Measurements from ENCODE around the gene EIF2S1.
"Not testable (repeated sequence)": the region's sequence is repeated elsewhere in the genome, so short reads cannot be mapped to it uniquely, and the experiment has no call there.

Gene EIF2S1

DNA sequence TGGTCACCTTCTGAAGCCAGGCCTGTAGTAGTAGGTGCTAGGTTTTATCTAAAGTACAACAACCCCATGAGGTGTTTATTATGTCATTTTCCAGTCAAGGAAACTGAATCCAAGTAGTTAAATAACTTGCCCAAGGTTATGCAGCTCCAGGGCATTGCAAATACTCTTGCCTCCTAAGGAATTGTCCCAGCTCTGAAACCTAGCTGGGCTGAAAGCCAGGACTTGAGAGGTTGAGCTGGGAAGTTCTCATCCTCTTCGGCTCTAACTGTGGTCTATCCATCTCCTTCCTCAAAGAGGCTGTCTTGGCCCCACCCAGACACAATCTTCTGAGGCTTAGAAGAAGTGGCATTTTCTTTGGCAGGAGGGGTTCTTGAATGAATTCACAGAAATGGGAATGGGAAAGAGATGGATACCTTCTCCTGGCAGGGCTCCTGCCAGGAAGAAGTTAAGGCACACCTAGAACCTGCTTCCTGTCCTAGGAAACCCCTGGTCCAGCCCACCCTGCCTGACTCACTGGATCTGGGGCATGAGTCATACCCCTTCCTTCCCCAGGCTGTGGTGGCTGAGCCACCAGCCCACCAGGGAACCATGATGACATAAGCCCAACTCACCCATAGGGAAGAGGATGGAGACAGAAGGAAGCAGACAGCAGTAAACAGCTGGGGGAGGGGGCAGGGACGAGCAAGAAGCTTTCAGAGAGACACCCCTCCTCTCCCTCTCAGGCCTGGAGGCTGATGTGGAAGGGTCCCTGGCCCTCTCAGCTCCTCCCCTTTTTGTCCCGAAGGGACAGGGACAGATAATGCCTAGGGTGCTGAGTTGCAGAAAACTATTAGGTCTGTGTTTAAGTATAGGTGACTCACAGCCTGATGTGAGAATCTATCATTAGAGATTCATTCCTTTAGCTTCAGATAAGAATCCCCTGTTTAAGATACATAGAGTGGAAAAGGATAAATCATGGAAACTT is 54.0 kb downstream of the EIF2S1 start:
- DNase-seq: peak; percentile 67

DNA sequence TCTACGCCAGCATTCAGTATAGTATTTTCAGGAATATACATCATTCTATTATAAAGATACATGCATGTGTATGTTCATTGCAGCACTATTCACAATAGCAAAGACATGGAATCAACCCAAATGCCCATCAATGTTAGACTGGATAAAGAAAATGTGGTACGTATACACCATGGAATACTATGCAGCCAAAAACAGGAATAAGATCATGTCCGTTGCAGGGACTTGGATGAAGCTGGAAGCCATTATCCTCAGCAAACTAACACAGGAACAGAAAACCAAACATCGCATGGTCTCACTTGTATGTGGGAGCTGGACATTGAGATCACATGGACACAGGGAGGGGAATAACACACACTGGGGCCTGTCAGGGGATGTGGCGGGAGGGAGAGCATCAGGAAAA is 55.5 kb downstream of the EIF2S1 start:
- DNase-seq: not testable (repeated sequence)

DNA sequence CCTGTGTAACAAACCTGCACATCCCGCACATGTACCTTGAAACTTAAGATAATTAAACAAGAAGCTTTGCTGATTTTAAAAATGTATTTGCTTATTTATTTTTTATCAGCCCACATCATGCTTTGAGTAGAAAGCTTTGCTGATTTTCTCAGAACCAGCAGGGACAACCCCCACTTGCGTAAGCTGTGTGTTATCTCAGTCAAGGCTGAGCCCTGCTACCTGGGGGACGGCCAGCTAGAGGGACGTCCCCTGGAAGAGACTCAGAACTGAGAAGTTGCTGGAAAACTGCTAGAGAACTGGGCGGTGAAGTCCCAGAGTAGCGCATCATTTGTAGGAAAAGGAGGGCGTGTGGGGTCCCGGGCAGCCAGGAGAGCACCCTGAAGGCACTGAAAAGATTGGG is 56.0 kb downstream of the EIF2S1 start:
- no peak for DNase-seq

DNA sequence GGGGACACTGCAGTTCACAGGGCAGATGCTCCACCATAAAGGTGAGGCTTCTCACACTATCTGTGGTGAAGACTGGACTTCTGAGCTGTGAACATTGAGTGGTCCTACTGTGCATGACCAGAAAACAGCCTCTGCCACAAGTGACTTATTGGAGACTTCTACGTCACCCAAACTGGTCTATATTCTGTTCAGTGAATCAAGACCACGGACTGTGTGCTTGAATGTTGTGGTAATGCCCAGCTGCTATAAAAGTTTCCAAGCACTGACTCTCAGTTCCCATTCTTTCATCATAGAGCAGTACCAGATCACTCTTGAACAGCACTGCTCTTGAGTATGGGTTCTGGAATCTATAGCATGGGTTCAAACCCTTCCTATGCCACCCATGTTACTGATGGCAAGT is 56.7 kb downstream of the EIF2S1 start:
- DNase-seq: no peak

DNA sequence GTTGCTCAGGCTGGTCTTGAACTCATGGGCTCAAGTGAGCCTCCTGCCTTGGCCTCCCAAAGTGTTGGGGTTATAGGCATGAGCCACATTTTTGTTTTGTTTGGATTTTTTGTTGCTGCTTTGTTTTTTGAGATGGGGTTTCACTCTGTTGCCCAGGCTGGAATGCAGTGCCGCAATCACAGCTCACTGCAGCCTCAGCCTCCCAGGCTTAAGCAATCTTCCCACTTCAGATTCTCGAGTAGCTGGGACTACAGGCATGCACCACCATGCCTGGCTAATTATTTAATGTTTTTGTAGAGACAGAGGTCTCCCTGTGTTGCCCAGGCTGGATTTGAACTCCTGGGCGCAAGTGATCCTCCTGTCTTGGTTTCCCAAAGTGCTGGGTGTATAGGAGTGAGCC is 57.5 kb downstream of the EIF2S1 start:
- DNase-seq: no peak

DNA sequence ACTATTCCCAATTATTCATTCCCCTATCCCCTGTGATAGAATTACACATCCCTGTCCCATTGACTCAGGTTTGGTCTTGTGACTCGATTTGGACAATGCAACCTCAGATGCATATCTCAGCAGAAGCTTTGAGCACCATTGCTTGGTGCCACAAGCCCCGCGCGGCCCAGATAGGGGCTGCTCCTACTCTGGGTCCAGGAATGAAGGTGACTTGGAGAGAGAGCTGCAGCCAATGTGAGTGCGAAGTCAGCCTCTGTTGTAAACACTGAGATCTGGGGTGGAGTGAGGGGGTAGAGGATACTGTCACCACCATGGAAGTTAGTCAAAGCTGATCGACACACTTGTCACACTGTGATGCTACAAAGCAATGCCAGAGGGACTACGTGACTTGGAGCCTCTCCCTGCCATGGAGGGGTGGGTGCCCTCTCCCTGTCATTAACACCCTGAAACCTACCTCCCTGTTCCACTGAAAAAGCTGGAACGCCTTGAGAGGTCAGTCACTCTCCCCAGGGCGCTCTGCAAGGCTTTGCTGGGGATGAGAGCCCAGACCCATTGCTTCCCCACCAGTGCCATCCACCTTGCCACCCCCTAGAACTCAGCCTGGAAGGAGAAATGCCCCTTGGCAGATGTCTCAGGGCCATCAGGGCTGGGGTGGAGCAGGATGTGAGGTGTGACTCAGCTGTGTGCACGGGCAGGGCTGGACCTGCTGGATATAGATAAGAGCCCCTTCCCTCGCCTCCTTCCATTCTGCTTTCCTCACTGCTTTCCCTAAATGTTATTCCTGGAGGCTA is 58.5 kb downstream of the EIF2S1 start:
- DNase-seq: no peak

DNA sequence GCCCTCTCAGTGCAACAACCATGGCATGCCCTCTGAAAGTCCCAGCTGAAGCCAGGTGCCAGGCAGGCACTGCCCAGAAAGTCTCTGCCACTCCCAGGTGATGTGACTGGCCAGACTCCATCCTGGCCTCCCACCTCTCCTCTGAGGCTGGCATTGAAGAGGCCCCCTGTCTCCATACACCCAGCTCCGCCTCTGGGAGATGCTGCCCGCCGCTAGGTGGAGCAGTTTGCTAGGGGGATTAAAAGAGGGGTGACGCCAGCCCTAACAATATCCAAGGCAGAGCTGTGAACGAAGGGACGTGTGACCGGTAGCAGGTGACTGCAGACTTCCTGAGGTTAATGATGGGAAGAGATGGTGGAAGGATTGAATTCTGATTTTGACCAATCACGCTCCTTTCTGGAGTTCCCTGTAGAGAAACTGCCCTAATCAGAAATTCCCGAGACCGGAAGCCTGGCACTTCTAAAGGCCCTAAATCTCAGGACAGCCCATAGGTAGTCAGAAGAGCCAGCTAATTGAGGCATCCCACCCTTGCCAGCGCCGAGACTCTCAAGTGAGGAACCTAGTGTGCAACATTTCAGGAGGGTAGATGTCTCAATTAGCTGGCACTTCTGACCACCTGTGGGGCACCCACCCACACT is 60.1 kb downstream of the EIF2S1 start:
- peak; percentile 65 for DNase-seq

DNA sequence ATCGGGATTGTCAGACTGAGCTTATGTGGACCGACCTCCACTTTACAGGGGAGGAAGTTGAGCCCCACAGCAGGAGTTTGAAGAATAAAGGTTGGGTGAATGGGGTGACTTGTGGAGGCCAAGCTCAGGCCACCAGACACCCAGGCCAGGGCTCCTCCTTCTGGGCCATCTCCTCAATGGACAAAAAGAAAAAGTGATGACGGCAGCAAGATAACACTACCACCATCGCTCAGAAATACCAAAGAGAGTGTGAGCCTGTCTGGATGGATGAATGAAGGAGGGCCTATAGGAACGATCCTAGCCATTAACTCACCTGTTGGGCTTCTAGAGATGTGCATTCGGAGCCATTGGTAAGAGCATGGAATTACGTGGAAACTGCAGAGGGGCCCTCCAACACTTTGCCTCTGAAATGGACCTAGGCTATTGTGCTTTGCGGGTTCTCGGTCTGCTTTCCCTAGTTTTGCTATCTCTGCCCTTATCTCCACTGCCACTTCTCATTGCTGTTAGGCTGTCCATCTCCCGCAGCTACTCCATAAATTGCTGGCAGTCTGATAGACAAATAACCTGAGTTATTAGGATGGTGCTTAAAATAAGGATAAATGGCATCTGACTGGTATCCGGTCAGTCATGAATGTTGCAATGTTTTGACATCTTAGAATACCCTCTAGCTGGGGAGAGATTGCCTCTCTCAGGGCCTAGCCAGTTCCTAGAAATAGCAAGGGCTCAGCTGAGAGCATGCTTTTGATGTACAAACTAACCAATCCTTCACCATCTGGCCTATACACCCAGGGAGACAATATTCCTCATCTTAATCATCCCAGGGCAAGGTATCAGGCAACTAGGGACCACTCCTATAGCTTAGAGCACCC is 61.5 kb downstream of the EIF2S1 start:
- no peak for DNase-seq

DNA sequence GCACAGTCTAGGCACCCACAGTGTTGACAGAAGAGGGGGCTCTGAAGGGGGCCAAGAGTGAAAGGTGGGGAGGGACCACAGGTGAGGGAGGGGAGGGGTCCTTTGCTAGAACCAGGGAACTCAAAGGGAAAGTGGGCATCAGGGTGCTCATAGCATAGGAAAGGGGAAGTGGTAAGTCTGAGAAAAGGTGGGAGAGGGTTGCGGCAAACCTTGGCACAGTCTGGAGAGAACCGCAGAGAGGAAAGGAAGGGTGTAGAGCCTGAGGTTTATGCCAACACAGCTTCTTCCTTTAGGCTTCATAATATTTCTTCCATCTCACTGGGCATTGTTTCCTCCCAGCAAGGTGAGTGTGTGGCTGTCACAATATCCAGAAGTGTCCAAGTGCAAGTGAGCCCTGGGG is 63.3 kb downstream of the EIF2S1 start:
- DNase-seq: no peak

DNA sequence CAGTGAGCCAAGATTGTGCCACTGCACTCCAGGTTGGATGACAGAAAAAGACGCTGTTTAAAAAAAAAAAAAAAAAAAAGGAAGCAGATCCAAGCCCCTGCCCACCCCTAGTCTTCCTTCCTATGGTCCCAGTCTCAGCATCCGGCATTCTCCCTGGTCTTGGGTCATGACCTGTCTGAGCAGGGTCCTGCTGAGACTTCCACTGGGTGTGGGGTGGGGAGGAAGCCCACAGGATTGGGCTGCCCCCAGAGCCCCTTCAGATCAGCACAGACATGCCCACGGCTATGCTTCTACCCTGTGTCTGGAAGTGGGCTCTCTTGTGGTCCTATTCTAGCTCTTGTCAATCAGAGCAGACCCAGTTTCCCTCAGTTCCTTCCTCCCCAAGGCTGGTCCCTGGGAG is 64.4 kb downstream of the EIF2S1 start:
- no peak for DNase-seq

DNA sequence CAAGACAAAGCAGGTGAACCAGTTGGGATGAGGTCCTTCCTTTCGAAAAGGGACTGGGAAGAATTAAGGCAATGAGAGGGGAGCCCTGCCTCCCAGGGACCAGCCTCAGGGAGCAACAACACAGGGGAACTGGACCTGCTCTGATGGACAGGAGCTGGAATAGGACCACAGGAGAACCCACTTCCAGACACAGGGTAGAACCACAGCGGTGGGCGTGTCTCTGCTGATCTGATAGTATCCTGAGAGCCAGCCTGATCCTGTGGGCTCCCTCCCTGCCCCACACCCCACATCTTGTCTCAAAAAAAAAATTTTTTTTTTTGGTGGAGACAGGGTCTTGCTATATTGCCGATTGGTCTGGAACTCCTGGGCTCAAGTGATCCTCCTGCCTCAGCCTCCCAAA is 65.5 kb downstream of the EIF2S1 start:
- no peak for DNase-seq

DNA sequence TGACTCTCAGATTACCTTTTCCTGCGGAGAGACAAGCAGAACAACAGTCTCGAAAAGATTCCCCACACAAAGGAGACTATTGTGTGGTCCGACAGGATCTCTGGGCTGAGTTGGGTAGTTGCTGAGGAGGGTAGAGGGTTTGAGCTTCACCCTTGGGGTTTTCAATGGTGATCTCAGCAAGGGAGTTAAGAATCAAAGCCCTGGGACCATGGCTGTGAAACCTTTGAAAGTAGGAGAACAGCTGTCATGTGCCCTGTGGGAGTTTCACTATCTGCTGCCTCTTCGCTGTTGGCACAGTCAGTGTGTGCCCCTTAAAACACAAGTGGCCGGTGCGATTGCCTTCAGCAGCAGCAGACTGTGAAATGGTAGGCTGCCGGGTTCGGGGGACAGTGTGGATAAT is 66.0 kb downstream of the EIF2S1 start:
- DNase-seq: no peak

DNA sequence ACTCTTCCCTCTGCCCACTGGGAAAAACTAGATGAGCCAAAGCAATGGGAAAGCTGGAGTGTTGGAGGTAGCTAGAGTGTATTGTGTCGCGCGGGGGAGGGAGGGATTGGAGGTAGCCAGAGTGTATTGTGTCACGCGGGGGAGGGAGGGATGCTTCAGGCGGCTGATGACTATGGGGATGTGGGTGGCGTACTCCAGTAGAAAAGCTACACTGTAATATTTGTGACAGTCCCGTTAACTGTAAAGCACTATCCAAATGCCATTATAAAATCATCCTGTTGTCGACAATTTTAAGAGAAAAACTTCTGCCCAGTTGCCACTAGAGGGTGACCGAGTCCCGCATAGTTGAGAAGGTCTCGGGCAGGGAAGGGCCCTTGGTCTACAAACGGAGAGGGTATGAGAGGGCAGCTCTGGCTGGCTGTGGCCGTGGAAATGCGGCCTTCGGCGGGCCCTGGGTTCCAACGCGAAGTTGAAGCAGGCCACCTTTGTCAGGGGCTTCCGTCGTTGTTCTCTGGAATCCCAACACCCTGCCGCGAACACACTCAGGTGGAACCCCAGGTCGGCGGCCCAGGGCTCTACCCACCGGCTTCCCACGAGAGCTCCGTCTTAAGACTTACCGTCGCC is 67.0 kb downstream of the EIF2S1 start:
- DNase-seq: peak; percentile 75

DNA sequence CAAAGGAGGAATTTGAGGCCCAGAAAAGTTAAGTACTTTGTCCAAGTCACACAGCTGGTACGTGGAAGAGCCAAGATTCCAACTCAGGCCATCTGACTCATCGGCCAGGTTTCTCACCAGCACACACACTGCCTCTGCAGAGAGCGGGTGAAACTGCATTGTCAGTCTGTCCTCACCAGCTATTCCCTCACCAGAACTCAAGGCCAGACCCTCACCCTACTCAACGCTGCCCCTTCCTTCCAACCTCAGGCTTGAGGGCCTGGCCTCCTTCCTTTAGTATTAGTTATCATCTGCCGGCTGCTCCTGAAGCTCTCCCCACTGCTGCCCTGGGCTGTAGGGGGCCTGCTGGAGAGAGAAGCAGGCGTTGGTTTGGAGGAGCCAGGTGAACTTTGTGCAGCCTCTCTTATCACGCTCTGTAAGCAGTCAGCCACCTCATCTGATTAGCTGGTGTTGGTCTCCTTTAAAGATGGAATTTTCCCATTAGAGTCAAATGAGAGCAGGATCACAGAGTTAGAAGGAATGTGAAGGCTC is 68.4 kb downstream of the EIF2S1 start:
- no peak for DNase-seq

DNA sequence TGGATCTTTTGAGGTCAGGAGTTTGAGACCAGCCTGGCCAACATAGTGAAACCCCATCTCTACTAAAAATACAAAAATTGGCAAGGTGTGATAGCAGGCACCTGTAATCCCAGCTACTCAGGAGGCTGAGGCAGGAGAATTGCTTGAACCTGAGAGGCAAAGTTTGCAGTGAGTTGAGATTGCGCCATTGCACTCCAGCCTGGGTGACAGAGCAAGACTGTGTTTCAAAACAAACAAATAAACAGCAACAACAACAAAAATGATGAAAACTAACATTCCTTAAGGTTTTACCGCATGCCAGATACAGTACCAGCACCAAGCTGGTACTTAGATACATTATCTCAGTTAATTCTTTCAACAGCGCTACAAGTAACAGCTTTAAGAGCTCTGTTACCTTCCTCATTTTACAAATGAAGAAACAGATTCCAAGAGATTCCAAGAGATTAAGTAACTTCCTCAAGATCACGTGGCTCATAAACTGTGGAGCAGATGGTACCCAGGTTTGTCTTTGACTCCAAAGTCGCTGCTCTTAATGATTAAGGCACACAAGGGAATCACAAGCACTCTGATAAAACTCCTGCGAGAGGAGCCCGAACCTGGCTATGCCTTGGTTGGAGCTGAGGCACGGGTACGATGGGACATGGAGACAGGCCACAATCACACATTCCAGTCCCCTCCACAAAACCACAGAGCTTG is 69.5 kb downstream of the EIF2S1 start:
- DNase-seq: no peak

DNA sequence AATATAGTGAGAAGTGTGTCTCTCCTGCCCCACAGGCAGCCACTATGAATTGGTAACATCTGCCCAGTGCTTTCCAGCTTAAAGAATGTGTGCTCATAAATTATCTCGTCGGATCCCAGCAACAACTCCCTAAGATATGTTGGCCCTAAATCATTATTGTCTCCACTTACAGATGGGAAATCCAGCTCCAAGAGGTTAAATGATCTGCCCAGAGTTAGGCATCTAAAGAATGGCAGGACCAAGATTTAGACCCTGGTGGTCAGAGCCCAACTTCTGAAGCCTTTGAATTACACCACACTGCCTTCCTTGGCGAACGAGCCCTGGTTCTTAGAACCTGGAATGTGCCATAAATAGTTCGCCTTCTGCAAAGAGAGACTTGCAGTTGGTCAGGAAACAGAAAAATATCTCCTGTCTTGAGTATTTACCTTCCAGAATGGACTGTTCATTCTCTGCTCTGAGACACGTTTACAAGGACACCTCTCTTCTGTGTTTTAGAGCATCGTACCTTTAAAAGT is 72.0 kb downstream of the EIF2S1 start:
- no peak for DNase-seq

DNA sequence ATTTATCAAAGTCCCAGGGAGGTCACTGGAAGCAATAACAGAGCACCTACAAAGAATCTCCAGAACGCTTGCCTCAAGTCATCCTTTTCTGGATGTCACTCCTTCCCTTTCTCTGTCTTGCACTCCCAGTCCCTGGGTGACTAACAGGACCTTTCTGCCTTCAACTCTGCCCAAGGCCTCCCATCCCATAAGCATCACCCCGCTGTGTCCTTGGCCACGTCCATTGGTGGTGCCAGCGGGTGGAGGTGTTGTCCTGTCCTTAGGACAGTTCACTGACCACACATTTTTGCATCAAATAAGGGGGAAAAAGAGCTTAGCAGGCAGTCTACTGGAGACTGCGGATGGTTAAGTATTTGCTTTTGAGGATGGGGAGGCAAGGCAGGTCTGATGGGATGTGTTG is 75.5 kb downstream of the EIF2S1 start:
- no peak for DNase-seq

Measured in activated CD8-positive, alpha-beta memory T cell treated with anti-CD3 and anti-CD28 coated beads, Interleukin-2, amount 50 U/mL, for 48 hours (primary cell).